Loucy (cell line): ENCODE measurements around the gene CCDC137.

Source experiments
- H2AFZ ChIP-seq: fragments of 200-600 bp; sonication (generic); 2 replicates; pipeline ENCODE4 v1.6.0; 2016; ENCODE audit warnings: antibody characterized with exemption, mild to moderate bottlenecking, low read length, moderate library complexity
- H3F3A ChIP-seq: fragments of 200-600 bp; 2 replicates; pipeline ENCODE4 v1.6.0; 2016; ENCODE audit warnings: antibody characterized with exemption, low read depth, mild to moderate bottlenecking
- H3K27me3 ChIP-seq: fragments of 200-600 bp; sonication (generic); 2 replicates; pipeline ENCODE4 v1.6.1; 2014; ENCODE audit warnings: low read length, mild to moderate bottlenecking; ENCODE audit not compliant: insufficient read depth, poor library complexity, severe bottlenecking
- H3K36me3 ChIP-seq: fragments of 200-600 bp; sonication (generic); 2 replicates; pipeline ENCODE4 v1.6.1; 2016; ENCODE audit warnings: low read length; ENCODE audit not compliant: insufficient read depth
- H3K4me1 ChIP-seq: fragments of 200-600 bp; sonication (generic); 2 replicates; pipeline ENCODE4 v1.5.1; 2014; ENCODE audit warnings: low read length, mild to moderate bottlenecking; ENCODE audit not compliant: insufficient read depth, poor library complexity, severe bottlenecking
- H3K4me2 ChIP-seq: fragments of 200-600 bp; sonication (generic); 2 replicates; pipeline ENCODE4 v1.6.0; 2014; ENCODE audit warnings: antibody characterized with exemption, low read length, low read depth, mild to moderate bottlenecking; ENCODE audit not compliant: poor library complexity, severe bottlenecking
- H3K4me3 ChIP-seq: fragments of 200-600 bp; sonication (generic); 2 replicates; pipeline ENCODE4 v1.5.1; 2014; ENCODE audit warnings: low read length, mild to moderate bottlenecking, mixed read lengths; ENCODE audit not compliant: poor library complexity, severe bottlenecking
- H3K79me2 ChIP-seq: fragments of 200-600 bp; sonication (generic); 2 replicates; pipeline ENCODE4 v1.6.1; 2014; ENCODE audit warnings: low read length; ENCODE audit not compliant: insufficient read depth
- H3K9ac ChIP-seq: fragments of 200-600 bp; sonication (generic); 2 replicates; pipeline ENCODE4 v1.6.0; 2014; ENCODE audit warnings: mild to moderate bottlenecking, low read depth, low read length, moderate library complexity; ENCODE audit not compliant: poor library complexity, severe bottlenecking
- H3K9me2 ChIP-seq: fragments of 200-600 bp; sonication (generic); replicated peaks from 2 replicates; pipeline ENCODE4 v1.6.1; 2016; ENCODE audit warnings: low read depth, low read length, mixed read lengths
- H3K9me3 ChIP-seq: fragments of 200-600 bp; sonication (generic); 2 replicates; pipeline ENCODE4 v1.6.1; 2014; ENCODE audit warnings: mild to moderate bottlenecking, antibody characterized with exemption, low read length, low read depth; ENCODE audit not compliant: insufficient read depth
- H4K20me1 ChIP-seq: fragments of 200-600 bp; sonication (generic); 2 replicates; pipeline ENCODE4 v1.6.0; 2014; ENCODE audit warnings: antibody characterized with exemption, low read length, mild to moderate bottlenecking; ENCODE audit not compliant: insufficient read depth, poor library complexity, severe bottlenecking
- CTCF ChIP-seq: fragments of 200-600 bp; sonication (generic); conservative IDR thresholded peaks from 2 replicates; pipeline ENCODE4 v1.5.1; 2014; ENCODE audit warnings: mild to moderate bottlenecking, antibody characterized with exemption, low read length
- EZH2phosphoT487 ChIP-seq: fragments of 200-600 bp; IDR thresholded peaks from 2 replicates; pipeline ENCODE4 v1.6.1; 2018; ENCODE audit warnings: antibody characterized with exemption, mild to moderate bottlenecking, moderate library complexity, borderline replicate concordance

Gene CCDC137

DNA sequence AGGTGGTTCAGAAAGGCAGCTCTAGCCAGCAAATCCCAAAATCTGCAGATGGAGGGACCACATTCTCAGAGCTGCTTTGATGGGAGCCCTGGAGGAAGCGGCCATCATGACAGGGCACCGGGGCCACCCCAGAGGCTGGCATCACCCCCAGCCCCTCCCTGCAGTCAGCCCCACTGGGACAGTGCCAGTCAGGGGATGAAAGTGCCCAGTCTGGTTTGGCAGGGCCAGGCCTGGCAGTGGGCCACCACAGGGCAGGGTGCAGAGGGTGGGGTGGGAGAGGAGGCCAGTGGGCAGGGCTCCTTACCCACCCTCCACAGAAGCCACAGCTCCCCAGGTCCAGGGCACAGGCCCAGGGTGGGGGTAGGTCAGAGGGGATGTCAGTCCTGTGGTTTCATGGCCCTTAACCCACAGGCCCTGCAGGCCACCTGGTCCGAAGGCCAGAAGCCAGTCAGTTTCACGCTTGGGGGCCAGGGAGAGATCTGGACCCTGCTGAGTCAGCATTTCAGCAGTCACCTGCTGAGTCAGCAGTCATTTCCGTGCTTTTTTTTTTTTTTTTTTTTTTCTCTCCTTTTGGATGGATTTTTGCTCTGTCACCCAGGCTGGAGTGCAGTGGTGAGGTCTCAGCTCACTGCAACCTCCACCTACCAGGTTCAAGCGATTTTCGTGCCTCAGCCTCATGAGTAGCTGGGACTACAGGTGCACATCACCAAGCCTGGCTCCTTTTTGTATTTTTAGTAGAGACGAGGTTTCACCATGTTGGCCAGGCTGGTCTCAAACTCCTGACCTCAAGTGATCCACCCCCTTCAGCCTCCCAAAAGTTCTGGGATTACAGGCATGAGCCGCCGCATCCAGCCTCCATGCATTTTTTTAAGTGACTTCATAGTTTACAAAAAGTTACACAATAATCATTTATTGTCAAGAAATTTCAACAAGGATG, 55.9 kb downstream of the CCDC137 start:
- no peaks in the 10 kb centered on the region for H3K9me3 ChIP-seq
- TF ChIP-seq CTCF (no peak), EZH2phosphoT487 (no peak)
- no peaks in the 10 kb centered on the region for H4K20me1 ChIP-seq
- H3K9me2 ChIP-seq = no peaks in the 10 kb centered on the region
- H3F3A ChIP-seq = no peaks in the 10 kb centered on the region
- H3K27me3 ChIP-seq = no peaks in the 10 kb centered on the region
- H3K79me2 ChIP-seq = no peaks in the 10 kb centered on the region
- H2AFZ ChIP-seq = no peak overlapping the region
- H3K4me3 ChIP-seq = no peak overlapping the region
- no peaks in the 10 kb centered on the region for H3K36me3 ChIP-seq
- H3K4me2 ChIP-seq = no peak overlapping the region
- peaks cover 3% of the 10 kb centered on the region for H3K4me1 ChIP-seq
- no peak overlapping the region for H3K9ac ChIP-seq
